Embryonic facial prominence (tissue), 1 donor: ENCODE results near the gene TLCD3B.
"Not testable (repeated sequence)": the region's sequence is repeated elsewhere in the genome, so short reads cannot be mapped to it uniquely, and the experiment has no call there.

Experiments
- DNase-seq: peaks from one replicate; pipeline ENCODE4 v3.0.0-alpha.2; 2016; ENCODE audit errors: extremely low spot score

The TLCD3B gene

GRCh38 chr16:30025574-30025973, 5.5 kb downstream of the TLCD3B start:
- no peak for DNase-seq

GRCh38 chr16:30025156-30025555, 5.9 kb downstream of the TLCD3B start:
- DNase-seq, result no peak

GRCh38 chr16:30024451-30024850, 6.6 kb downstream of the TLCD3B start:
- DNase-seq, result no peak

- DNase-seq, result no peak
Measured at GRCh38 chr16:30023586-30023985, 7.5 kb downstream of the TLCD3B start.

GRCh38 chr16:30022887-30023286, 8.2 kb downstream of the TLCD3B start, which contains the start of gene C16orf92:
TSS of gene C16orf92 (plus strand) at chr16:30023198. CDS start at chr16:30023341, 143 bp downstream.
- no peak for DNase-seq

- no peak for DNase-seq
Measured at GRCh38 chr16:30018731-30019158, 12.3 kb downstream of the TLCD3B start.

- not testable (repeated sequence) for DNase-seq
Measured at GRCh38 chr16:30017937-30018336, 13.1 kb downstream of the TLCD3B start.

GRCh38 chr16:30017277-30017656, 13.8 kb downstream of the TLCD3B start:
- no peak for DNase-seq

GRCh38 chr16:30016555-30017276, 14.4 kb downstream of the TLCD3B start:
- no peak for DNase-seq

GRCh38 chr16:30015450-30015849, 15.6 kb downstream of the TLCD3B start:
- not testable (repeated sequence) for DNase-seq

GRCh38 chr16:30012598-30012997, 18.5 kb downstream of the TLCD3B start:
- not testable (repeated sequence) for DNase-seq

GRCh38 chr16:30011714-30012504, 19.2 kb downstream of the TLCD3B start:
- DNase-seq, result no peak

- DNase-seq, result no peak
Measured at GRCh38 chr16:30010844-30011713, 20.0 kb downstream of the TLCD3B start, which contains the start of gene DOC2A. TSS of gene DOC2A (minus strand) at chr16:30011027. CDS start at chr16:30010222, 805 bp downstream.

- DNase-seq, result no peak
Measured at GRCh38 chr16:30009990-30010843, 20.9 kb downstream of the TLCD3B start.

- no peak for DNase-seq
Measured at GRCh38 chr16:30009085-30009862, 21.8 kb downstream of the TLCD3B start.

- DNase-seq, result no peak
Measured at GRCh38 chr16:30007378-30007895, 23.6 kb downstream of the TLCD3B start.

- DNase-seq, result no peak
Measured at GRCh38 chr16:30006659-30007377, 24.3 kb downstream of the TLCD3B start.

GRCh38 chr16:30006095-30006473, 25.0 kb downstream of the TLCD3B start:
- DNase-seq, result no peak
